HG03103 (cell line): Measurements from ENCODE around the gene GLRX2.
"Not testable (repeated sequence)": the region's sequence is repeated elsewhere in the genome, so short reads cannot be mapped to it uniquely, and the experiment has no call there.

ENCODE experiments used
- ATAC-seq: cut with Tn5 transposase; IDR thresholded peaks from one replicate; pipeline ENCODE4 v1.9.1; 2021; ENCODE audit warnings: low read depth; ENCODE audit not compliant: unreplicated experiment

Gene GLRX2

GRCh38 chr1:193068013-193068412, 37.2 kb downstream of the GLRX2 start:
- ATAC-seq: no peak

- no peak for ATAC-seq
These were observed 38.6 kb downstream of the GLRX2 start for GRCh38 chr1:193066606-193067005.

GRCh38 chr1:193065954-193066353, 39.3 kb downstream of the GLRX2 start:
- no peak for ATAC-seq

GRCh38 chr1:193062698-193063463, 42.3 kb downstream of the GLRX2 start:
- no peak for ATAC-seq

GRCh38 chr1:193060938-193061337, 44.3 kb downstream of the GLRX2 start:
- no peak for ATAC-seq

- no peak for ATAC-seq
These were observed 44.8 kb downstream of the GLRX2 start for GRCh38 chr1:193060406-193060805.

- no peak for ATAC-seq
These were observed 45.2 kb downstream of the GLRX2 start for GRCh38 chr1:193060115-193060403.

- peak; percentile 94 for ATAC-seq
These were observed 45.7 kb downstream of the GLRX2 start, which contains the start of the genes RO60 and UCHL5 for GRCh38 chr1:193059282-193060114. RO60 (plus strand) TSS chr1:193059612; CDS start chr1:193069055, 9,443 bp downstream. UCHL5 (minus strand) TSS chr1:193059360; CDS start chr1:193059260, 100 bp downstream.

GRCh38 chr1:193058529-193059281, 46.5 kb downstream of the GLRX2 start:
- peak; percentile 46 for ATAC-seq

- ATAC-seq: no peak
These were observed 51.0 kb downstream of the GLRX2 start for GRCh38 chr1:193054169-193054675.

- ATAC-seq: not testable (repeated sequence)
These were observed 56.3 kb downstream of the GLRX2 start for GRCh38 chr1:193048913-193049312.
